Stimulated activated CD8-positive, alpha-beta memory T cell treated with anti-CD3 and anti-CD28 coated beads, Interleukin-2, amount 100 ng/mL, for 48 hours (primary cell): ENCODE results near the gene SH3RF3.
A peak's percentile ranks its signal among the peaks of the same experiment; 100 is the strongest.

Experiments
- DNase-seq, 2 donors: peaks; one replicate each; pipeline ENCODE4 v3.0.0-alpha.2; 2020; ENCODE audit warnings: low read depth in 2 of 2

The SH3RF3 gene

GRCh38 chr2:109494351-109494750 lies 365.3 kb downstream of the SH3RF3 start:
- DNase-seq, result no peak

GRCh38 chr2:109497463-109497862 lies 368.5 kb downstream of the SH3RF3 start:
- DNase-seq, result no peak

GRCh38 chr2:109497911-109498870 lies 369.2 kb downstream of the SH3RF3 start:
- DNase-seq, result no peak

- DNase-seq, result no peak
Measured at GRCh38 chr2:109498906-109499305, 369.9 kb downstream of the SH3RF3 start.

- no peak for DNase-seq
Measured at GRCh38 chr2:109499566-109499965, 370.6 kb downstream of the SH3RF3 start.

GRCh38 chr2:109500910-109501309 lies 371.9 kb downstream of the SH3RF3 start:
- no peak for DNase-seq

GRCh38 chr2:109501461-109501860 lies 372.5 kb downstream of the SH3RF3 start:
- DNase-seq, result no peak

- no peak for DNase-seq
Measured at GRCh38 chr2:109503191-109503590, 374.2 kb downstream of the SH3RF3 start.

GRCh38 chr2:109507217-109507616 lies 378.2 kb downstream of the SH3RF3 start:
- no peak for DNase-seq

GRCh38 chr2:109507828-109508227 lies 378.8 kb downstream of the SH3RF3 start:
- no peak for DNase-seq

GRCh38 chr2:109508556-109508955 lies 379.6 kb downstream of the SH3RF3 start:
- DNase-seq, result no peak

GRCh38 chr2:109510136-109511028 lies 381.4 kb downstream of the SH3RF3 start:
- DNase-seq, result peak; percentile 50 to 60

- no peak for DNase-seq
Measured at GRCh38 chr2:109511168-109511567, 382.2 kb downstream of the SH3RF3 start.

- no peak for DNase-seq
Measured at GRCh38 chr2:109512076-109512475, 383.1 kb downstream of the SH3RF3 start.

GRCh38 chr2:109513230-109513629 lies 384.2 kb downstream of the SH3RF3 start:
- no peak for DNase-seq

GRCh38 chr2:109513749-109514588 lies 385.0 kb downstream of the SH3RF3 start:
- DNase-seq, result peak in 1 of 2 donors; percentile 24

- DNase-seq, result no peak
Measured at GRCh38 chr2:109514857-109515256, 385.9 kb downstream of the SH3RF3 start.

GRCh38 chr2:109516445-109517117 lies 387.6 kb downstream of the SH3RF3 start:
- no peak for DNase-seq

GRCh38 chr2:109517118-109517889 lies 388.3 kb downstream of the SH3RF3 start:
- DNase-seq, result no peak

GRCh38 chr2:109519513-109519912 lies 390.5 kb downstream of the SH3RF3 start:
- no peak for DNase-seq
